NCI-H748 (cell line): ENCODE measurements around the gene USP7.

Experiments used
- DNase-seq: peaks from one replicate; lab custom pipeline; 2025; ENCODE audit not compliant: unreplicated experiment; lab: John Stamatoyannopoulos, UW

Gene USP7

DNA sequence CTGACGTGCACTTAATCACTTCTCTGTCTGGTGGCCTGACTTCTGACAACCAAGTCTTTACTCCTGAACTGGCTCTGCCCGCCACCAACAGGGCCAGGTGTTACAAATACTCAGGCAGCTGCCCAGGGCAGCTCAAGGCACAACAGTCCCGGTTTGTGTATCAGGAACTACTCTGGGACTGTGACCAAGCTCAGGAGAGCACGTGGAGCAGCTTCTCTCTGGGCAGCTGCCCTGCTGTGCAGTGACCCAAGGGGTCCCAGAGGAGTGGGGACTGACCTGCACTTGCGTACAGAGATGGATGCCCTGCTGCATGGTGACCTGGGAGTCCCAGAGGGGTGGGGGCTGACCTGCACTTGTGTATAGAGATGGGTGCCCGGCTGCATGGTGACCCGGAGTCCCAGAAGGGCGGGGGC lies 59.7 kb downstream of the USP7 start:
- no peak for DNase-seq

DNA sequence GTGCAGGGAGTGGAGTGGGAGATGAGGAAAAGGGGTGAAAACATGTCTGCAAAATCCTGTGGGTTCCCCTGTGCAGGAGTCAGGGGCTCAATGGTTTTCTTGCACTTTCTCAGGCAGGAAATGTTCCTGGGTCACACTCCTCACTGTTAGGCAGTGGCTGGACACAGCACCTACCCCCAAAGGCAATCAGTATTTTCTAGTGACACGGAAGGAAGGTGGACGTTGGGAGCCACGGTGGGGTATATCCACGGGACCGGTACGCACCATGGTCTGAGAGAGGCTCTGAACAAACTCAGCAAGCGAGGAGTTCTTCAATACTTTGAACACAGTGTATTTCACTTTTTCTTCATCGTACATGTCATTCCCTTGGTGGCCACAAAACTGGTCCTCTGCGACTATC lies 60.7 kb downstream of the USP7 start:
- no peak for DNase-seq

DNA sequence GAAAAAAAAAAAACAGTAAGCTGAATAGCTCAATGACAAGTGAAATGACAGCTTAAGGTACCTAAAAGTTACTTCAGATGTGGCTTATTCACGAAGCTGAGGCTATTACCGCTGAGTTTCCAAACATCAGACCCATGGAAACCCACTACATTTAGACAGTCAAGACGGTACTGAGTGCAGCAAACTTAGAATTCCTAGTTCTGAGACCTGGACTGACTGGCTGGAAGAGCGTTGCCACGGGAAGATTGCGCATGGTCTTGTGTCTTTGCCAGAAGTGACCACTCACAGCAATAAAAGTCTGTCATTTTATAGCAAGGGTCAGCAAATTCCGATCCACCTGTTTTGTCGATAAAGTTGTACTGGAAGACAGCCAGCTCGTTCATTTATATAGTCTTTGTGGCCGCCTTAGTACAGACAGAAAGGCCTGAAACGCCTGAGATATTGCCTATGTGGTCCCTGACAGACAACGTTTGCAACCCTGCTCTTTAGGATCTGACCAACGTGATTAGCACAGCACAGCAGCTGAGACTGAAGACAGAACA lies 62.3 kb downstream of the USP7 start:
- DNase-seq: no peak

- no peak for DNase-seq
These were observed 63.4 kb downstream of the USP7 start for GRCh38 chr16:8900343-8900742.

- no peak for DNase-seq
These were observed 63.9 kb downstream of the USP7 start for GRCh38 chr16:8899709-8900317.

GRCh38 chr16:8898660-8899318 lies 64.9 kb downstream of the USP7 start:
- DNase-seq: no peak

DNA sequence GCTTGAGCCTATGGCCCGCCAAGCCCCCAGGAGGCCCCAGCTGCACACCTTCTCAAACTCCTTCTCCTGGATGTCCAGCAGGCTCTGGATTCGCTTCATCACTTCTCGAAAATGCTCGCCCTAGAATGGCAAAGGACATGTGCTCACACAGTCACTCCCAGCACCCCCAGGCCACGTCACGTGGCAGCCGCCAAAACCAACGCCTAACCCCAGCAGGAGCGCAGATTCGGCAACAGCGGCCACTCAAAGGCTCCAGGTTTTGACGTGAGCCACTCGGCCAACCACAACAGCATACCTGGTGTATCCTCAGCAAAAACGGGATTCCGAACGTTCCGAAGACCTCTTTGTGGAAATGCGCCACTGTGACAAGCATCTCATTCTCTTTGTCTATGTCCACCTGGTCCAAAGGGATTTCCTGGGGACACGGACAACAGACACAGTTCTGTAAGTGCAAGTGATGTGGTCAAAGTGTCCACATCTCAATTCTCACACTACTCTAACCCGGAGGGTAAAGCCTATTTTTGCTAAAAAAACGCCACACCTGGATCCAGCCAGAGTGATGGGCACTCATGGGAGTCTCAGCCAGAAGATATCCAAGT lies 68.9 kb downstream of the USP7 start:
- no peak for DNase-seq

GRCh38 chr16:8893976-8894690 lies 69.6 kb downstream of the USP7 start:
- DNase-seq: no peak

GRCh38 chr16:8893426-8893825 lies 70.3 kb downstream of the USP7 start:
- no peak for DNase-seq

DNA sequence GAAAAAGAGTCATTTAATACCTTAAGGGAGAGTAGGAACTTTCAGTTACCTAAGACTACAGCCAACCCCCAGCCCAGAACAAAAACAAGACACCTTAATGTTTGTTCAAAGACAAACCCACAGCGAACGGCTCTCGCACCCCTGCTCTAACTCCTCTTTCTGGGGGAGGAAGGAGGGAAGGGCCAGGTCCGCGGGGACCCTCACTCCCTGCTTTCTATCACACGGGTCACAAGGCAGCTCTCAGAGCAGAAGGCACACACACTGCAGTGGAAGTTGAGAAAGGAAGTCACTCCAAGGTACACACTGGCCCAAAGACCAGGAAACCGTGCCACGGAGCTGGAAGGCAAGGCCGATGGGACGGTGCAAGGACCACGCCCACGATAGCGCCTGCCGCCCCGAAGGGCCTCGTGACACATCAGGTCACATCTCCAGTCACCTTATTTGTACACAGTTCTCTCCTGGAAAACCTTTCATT lies 71.6 kb downstream of the USP7 start:
- DNase-seq: no peak

DNA sequence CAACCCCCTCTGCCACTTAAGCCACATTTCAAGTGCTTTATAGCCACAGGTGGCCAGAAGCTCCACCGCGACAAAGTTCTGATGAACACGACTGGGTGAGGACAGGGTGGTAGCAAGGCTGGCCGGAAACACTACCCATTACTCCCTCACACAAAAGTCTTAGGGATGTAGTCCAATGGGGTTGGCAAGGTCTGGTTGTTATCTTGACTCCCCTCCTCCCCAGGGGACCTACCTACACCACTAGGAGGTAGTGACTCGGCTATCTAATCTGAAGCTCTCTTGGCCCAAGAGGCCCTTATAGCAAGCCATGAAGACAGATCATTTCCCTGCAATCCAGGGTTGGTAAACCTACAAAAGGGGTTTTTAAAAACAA lies 73.2 kb downstream of the USP7 start:
- no peak for DNase-seq

DNA sequence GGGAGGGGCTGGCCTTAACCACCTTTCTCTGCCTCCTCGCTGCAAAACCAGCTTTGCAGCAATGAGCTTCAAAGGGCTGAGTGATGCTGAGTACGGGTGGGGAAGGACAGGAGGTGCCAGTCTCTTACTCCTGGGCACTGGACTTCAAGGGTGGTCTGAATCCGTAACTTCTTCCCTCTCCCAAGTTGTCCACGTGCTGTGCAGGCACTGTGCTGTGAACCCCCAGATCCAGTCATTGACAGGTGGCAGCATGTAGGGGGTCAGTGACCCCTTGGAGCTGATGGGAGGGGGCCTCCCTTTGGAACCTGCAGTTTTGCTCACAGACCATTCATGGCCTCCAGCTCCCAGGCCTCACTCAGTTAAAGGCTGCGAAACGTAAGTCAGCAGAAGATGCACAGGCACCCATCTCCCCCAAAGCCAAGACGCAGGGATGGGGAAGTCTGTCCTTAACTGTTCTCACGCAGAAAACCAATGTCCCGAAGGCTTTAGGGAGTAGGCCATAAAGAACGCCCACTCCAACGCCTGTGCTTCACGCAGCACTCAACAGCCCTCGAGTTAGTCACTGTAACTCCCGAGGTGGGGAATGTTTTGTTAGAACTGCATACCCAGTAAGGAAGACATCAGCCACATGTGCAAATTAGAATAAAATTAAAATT lies 73.7 kb downstream of the USP7 start:
- DNase-seq: no peak

GRCh38 chr16:8888951-8889892 lies 74.5 kb downstream of the USP7 start:
- DNase-seq: no peak

GRCh38 chr16:8887952-8888560 lies 75.7 kb downstream of the USP7 start:
- no peak for DNase-seq

GRCh38 chr16:8887431-8887765 lies 76.3 kb downstream of the USP7 start:
- DNase-seq: no peak

GRCh38 chr16:8886593-8887430 lies 76.9 kb downstream of the USP7 start:
- no peak for DNase-seq

- DNase-seq: no peak
These were observed 77.8 kb downstream of the USP7 start for GRCh38 chr16:8885674-8886592.
